ENCODE results near the gene ARF5. TPM values are rescaled to one million over a fixed set of nuclear protein-coding genes. Genes with fewer than 3 reads are reported as not detected.

The ARF5 gene
- total RNA-seq, 1 experiment from 2014 or later = 245 TPM

- DNase-seq (ENCODE audit: low spot score) = peak; percentile 52
These were observed 679 bp downstream of the ARF5 start for GRCh38 chr7:127588697-127589482.

- DNase-seq (ENCODE audit: low spot score) = no peak
These were observed 1.7 kb downstream of the ARF5 start for GRCh38 chr7:127589896-127590295.

GRCh38 chr7:127591189-127591588, 3.0 kb downstream of the ARF5 start:
- DNase-seq (ENCODE audit: low spot score) = no peak

GRCh38 chr7:127591591-127591990, 3.4 kb downstream of the ARF5 start:
- no peak for DNase-seq (ENCODE audit: low spot score)

- DNase-seq (ENCODE audit: low spot score) = no peak
These were observed 4.3 kb downstream of the ARF5 start for GRCh38 chr7:127592550-127592949.

- no peak for DNase-seq (ENCODE audit: low spot score)
These were observed 6.3 kb downstream of the ARF5 start for GRCh38 chr7:127594490-127594889.

GRCh38 chr7:127595737-127596136, 7.5 kb downstream of the ARF5 start:
- no peak for DNase-seq (ENCODE audit: low spot score)

GRCh38 chr7:127598318-127598717, 10.1 kb downstream of the ARF5 start:
- no peak for DNase-seq (ENCODE audit: low spot score)

- no peak for DNase-seq (ENCODE audit: low spot score)
These were observed 12.7 kb downstream of the ARF5 start for GRCh38 chr7:127600885-127601284.

GRCh38 chr7:127608446-127608845, 20.2 kb downstream of the ARF5 start:
- DNase-seq (ENCODE audit: low spot score) = no peak

- DNase-seq (ENCODE audit: low spot score) = no peak
These were observed 21.1 kb downstream of the ARF5 start for GRCh38 chr7:127609297-127609696.

- no peak for DNase-seq (ENCODE audit: low spot score)
These were observed 24.1 kb downstream of the ARF5 start for GRCh38 chr7:127612263-127612662.

- no peak for DNase-seq (ENCODE audit: low spot score)
These were observed 28.5 kb downstream of the ARF5 start for GRCh38 chr7:127616724-127617123.

- no peak for DNase-seq (ENCODE audit: low spot score)
These were observed 29.8 kb downstream of the ARF5 start, which contains the start of gene PAX4 for GRCh38 chr7:127618042-127618441. Gene PAX4 (minus strand): TSS chr7:127618142. CDS start chr7:127615928, 2,214 bp downstream.

- no peak for DNase-seq (ENCODE audit: low spot score)
These were observed 30.6 kb downstream of the ARF5 start for GRCh38 chr7:127618775-127619174.

- DNase-seq (ENCODE audit: low spot score) = no peak
These were observed 31.6 kb downstream of the ARF5 start for GRCh38 chr7:127619681-127620405.

GRCh38 chr7:127620406-127621233, 32.4 kb downstream of the ARF5 start:
- DNase-seq (ENCODE audit: low spot score) = no peak

- DNase-seq (ENCODE audit: low spot score) = no peak
These were observed 37.1 kb downstream of the ARF5 start for GRCh38 chr7:127625331-127625730.

- DNase-seq (ENCODE audit: low spot score) = no peak
These were observed 40.2 kb downstream of the ARF5 start for GRCh38 chr7:127628445-127628844.

- DNase-seq (ENCODE audit: low spot score) = no peak
These were observed 41.1 kb downstream of the ARF5 start for GRCh38 chr7:127629268-127629854.

- no peak for DNase-seq (ENCODE audit: low spot score)
These were observed 44.2 kb downstream of the ARF5 start for GRCh38 chr7:127632276-127632910.
